ENCODE results near the gene MAP3K14.
A peak's percentile ranks its signal among the peaks of the same experiment; 100 is the strongest.

The MAP3K14 gene

DNA sequence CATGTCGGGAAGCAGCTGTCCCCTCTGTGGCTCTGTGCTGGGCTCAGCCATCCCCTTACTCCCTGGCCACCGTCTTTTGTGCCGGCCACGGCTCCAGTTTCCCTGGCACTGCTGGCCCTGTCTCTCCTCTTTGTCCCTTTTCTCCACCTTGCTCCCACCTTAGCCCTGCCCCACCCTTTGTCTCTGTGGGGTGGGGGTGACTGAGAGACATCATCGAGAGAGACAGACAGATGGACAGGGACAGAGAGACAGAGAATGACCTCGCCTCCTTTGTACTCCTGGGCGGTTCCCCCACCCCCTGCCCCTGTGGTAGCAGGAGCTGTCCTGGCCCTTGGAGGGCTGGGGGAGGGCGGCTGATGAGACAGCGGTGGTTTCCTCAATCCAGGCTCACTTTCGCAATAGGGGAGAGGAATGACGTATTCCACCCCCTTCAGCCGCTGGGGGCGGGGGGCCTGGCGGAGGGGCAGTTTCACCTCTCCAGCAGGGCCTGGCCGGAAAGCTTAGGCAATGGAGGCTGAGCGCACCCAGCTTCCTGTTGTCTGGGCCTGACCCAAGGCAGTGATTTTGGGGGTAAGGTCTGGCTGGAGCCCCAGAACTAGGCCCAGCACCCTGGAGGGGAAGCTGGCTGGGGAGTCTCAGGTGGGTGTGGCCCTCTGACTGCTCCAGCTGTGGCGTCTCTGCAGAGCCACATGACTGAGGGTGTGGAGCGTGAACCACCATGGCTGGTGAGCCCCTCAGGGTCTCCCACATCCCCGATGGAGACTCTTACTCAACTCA, 87.9 kb downstream of the MAP3K14 start:
- peaks cover 67% of the 10 kb centered on the region for H3K4me1 ChIP-seq (ENCODE audit: insufficient read depth, low read length, poor library complexity, severe bottlenecking)
- H3K9ac ChIP-seq (ENCODE audit: low read depth, low read length, poor library complexity, severe bottlenecking) = peak overlapping the region; percentile 99
- TF ChIP-seq, protein P1, sequence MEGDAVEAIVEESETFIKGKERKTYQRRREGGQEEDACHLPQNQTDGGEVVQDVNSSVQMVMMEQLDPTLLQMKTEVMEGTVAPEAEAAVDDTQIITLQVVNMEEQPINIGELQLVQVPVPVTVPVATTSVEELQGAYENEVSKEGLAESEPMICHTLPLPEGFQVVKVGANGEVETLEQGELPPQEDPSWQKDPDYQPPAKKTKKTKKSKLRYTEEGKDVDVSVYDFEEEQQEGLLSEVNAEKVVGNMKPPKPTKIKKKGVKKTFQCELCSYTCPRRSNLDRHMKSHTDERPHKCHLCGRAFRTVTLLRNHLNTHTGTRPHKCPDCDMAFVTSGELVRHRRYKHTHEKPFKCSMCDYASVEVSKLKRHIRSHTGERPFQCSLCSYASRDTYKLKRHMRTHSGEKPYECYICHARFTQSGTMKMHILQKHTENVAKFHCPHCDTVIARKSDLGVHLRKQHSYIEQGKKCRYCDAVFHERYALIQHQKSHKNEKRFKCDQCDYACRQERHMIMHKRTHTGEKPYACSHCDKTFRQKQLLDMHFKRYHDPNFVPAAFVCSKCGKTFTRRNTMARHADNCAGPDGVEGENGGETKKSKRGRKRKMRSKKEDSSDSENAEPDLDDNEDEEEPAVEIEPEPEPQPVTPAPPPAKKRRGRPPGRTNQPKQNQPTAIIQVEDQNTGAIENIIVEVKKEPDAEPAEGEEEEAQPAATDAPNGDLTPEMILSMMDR (conservative IDR thresholded peaks at IDR 0.05; ENCODE audit: low read length) = no peak
- TF ChIP-seq EZH2phosphoT487 (IDR thresholded peaks at IDR 0.05; ENCODE audit: borderline replicate concordance) = no peak
- H3K4me3 ChIP-seq (ENCODE audit: low read length, poor library complexity, severe bottlenecking) = peak overlapping the region; percentile 87
- H2AFZ ChIP-seq (ENCODE audit: low read length) = no peak overlapping the region
- H3K79me2 ChIP-seq (ENCODE audit: insufficient read depth, low read length) = peaks cover 91% of the 10 kb centered on the region
- peaks cover 50% of the 10 kb centered on the region for H4K20me1 ChIP-seq (ENCODE audit: insufficient read depth, low read length, poor library complexity, severe bottlenecking)
- H3K36me3 ChIP-seq (ENCODE audit: insufficient read depth, low read length) = peaks cover 22% of the 10 kb centered on the region; the same call in 1 of the 2 replicates
- no peaks in the 10 kb centered on the region for H3K9me2 ChIP-seq (replicated peaks; ENCODE audit: low read depth, low read length)
- H3K27me3 ChIP-seq (ENCODE audit: insufficient read depth, low read length, poor library complexity, severe bottlenecking) = no peaks in the 10 kb centered on the region
- peak overlapping the region; percentile 87 for H3K4me2 ChIP-seq (ENCODE audit: low read depth, low read length, poor library complexity, severe bottlenecking)
- H3K9me3 ChIP-seq (ENCODE audit: insufficient read depth, low read depth, low read length) = no peaks in the 10 kb centered on the region
- H3F3A ChIP-seq (ENCODE audit: low read depth) = peaks cover 4% of the 10 kb centered on the region

GRCh38 chr17:45227926-45228762, 88.7 kb downstream of the MAP3K14 start:
- TF ChIP-seq, protein P1 (conservative IDR thresholded peaks at IDR 0.05; ENCODE audit: low read length) = no peak
- TF ChIP-seq EZH2phosphoT487 (IDR thresholded peaks at IDR 0.05; ENCODE audit: borderline replicate concordance) = no peak
- Histone ChIP-seq H3F3A (ENCODE audit: low read depth) (peaks cover 4% of the 10 kb centered on the region), H3K79me2 (ENCODE audit: insufficient read depth, low read length) (peaks cover 96% of the 10 kb centered on the region), H3K9ac (ENCODE audit: low read depth, low read length, poor library complexity, severe bottlenecking) (peak overlapping the region; percentile 99), H4K20me1 (ENCODE audit: insufficient read depth, low read length, poor library complexity, severe bottlenecking) (peaks cover 47% of the 10 kb centered on the region), H3K9me3 (ENCODE audit: insufficient read depth, low read depth, low read length) (no peaks in the 10 kb centered on the region), H3K9me2 (replicated peaks; ENCODE audit: low read depth, low read length) (no peaks in the 10 kb centered on the region), H3K4me1 (ENCODE audit: insufficient read depth, low read length, poor library complexity, severe bottlenecking) (peaks cover 74% of the 10 kb centered on the region), H3K4me3 (ENCODE audit: low read length, poor library complexity, severe bottlenecking) (peak overlapping the region; percentile 87), H3K36me3 (ENCODE audit: insufficient read depth, low read length) (peaks cover 14% of the 10 kb centered on the region; the same call in 1 of the 2 replicates), H2AFZ (ENCODE audit: low read length) (no peak overlapping the region), H3K27me3 (ENCODE audit: insufficient read depth, low read length, poor library complexity, severe bottlenecking) (no peaks in the 10 kb centered on the region), H3K4me2 (ENCODE audit: low read depth, low read length, poor library complexity, severe bottlenecking) (peak overlapping the region; percentile 87)

- peak overlapping the region; percentile 99 for H3K9ac ChIP-seq (ENCODE audit: low read depth, low read length, poor library complexity, severe bottlenecking)
- peaks cover 76% of the 10 kb centered on the region for H3K4me1 ChIP-seq (ENCODE audit: insufficient read depth, low read length, poor library complexity, severe bottlenecking)
- peaks cover 4% of the 10 kb centered on the region for H3F3A ChIP-seq (ENCODE audit: low read depth)
Measured at GRCh38 chr17:45227101-45227925, 89.5 kb downstream of the MAP3K14 start.

More at GRCh38 chr17:45227101-45227925, 89.5 kb downstream of the MAP3K14 start:
- peaks cover 5% of the 10 kb centered on the region; the same call in 1 of the 2 replicates for H3K36me3 ChIP-seq (ENCODE audit: insufficient read depth, low read length)
- H3K27me3 ChIP-seq (ENCODE audit: insufficient read depth, low read length, poor library complexity, severe bottlenecking) = no peaks in the 10 kb centered on the region
- no peak for TF ChIP-seq EZH2phosphoT487 (IDR thresholded peaks at IDR 0.05; ENCODE audit: borderline replicate concordance)
- no peak overlapping the region for H2AFZ ChIP-seq (ENCODE audit: low read length)
- peaks cover 96% of the 10 kb centered on the region for H3K79me2 ChIP-seq (ENCODE audit: insufficient read depth, low read length)
- peak overlapping the region; percentile 87 for H3K4me3 ChIP-seq (ENCODE audit: low read length, poor library complexity, severe bottlenecking)
- peak overlapping the region; percentile 87 for H3K4me2 ChIP-seq (ENCODE audit: low read depth, low read length, poor library complexity, severe bottlenecking)
- H3K9me3 ChIP-seq (ENCODE audit: insufficient read depth, low read depth, low read length) = no peaks in the 10 kb centered on the region
- no peaks in the 10 kb centered on the region for H3K9me2 ChIP-seq (replicated peaks; ENCODE audit: low read depth, low read length)
- peaks cover 42% of the 10 kb centered on the region for H4K20me1 ChIP-seq (ENCODE audit: insufficient read depth, low read length, poor library complexity, severe bottlenecking)
